Measurements from ENCODE around the gene SPINK4. TPM values are rescaled to one million over a fixed set of nuclear protein-coding genes. Genes with fewer than 3 reads are reported as not detected.
A peak's percentile ranks its signal among the peaks of the same experiment; 100 is the strongest.

SPINK4 gene
- total and polyA plus RNA-seq, 8 donors, result 1.4 to 9.2 (median 1.5) TPM; not detected in 5

DNA sequence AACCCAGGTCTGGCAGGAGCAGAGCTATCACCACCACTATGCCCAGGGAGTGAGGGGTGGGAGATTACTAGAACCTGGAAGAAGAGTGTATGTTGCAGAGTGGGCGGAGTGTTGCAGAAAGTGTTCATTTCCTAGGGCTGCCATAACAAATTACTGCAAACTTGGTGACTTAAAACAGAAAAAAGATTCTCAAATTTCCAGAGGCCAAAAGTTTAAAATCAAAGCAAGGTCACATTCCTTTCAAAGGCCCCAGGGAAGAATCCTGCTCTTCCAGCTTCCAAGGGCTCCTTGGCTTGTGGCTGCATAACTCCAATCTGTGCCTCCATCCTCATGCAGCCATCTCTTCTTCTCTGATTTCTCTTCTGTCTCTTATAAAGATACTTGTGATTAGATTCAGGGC is 30.6 kb upstream of the SPINK4 start:
- Histone ChIP-seq H3K4me3 (no peak overlapping the region), H3K36me3 (no peaks in the 10 kb centered on the region), H3K9me3 (no peaks in the 10 kb centered on the region), H3K27me3 (no peaks in the 10 kb centered on the region), H3K27ac (no peak overlapping the region), H3K4me1 (no peaks in the 10 kb centered on the region)
- intact Hi-C loops (cut with DNase I), result no loop called here
- ATAC-seq, result no peak
- 87 to 95% methylated on average over 1 of the region's 1 CpG for WGBS, 2 donors
- no peak for DNase-seq
- no peak for FAIRE-seq
- TF ChIP-seq, protein P1, sequence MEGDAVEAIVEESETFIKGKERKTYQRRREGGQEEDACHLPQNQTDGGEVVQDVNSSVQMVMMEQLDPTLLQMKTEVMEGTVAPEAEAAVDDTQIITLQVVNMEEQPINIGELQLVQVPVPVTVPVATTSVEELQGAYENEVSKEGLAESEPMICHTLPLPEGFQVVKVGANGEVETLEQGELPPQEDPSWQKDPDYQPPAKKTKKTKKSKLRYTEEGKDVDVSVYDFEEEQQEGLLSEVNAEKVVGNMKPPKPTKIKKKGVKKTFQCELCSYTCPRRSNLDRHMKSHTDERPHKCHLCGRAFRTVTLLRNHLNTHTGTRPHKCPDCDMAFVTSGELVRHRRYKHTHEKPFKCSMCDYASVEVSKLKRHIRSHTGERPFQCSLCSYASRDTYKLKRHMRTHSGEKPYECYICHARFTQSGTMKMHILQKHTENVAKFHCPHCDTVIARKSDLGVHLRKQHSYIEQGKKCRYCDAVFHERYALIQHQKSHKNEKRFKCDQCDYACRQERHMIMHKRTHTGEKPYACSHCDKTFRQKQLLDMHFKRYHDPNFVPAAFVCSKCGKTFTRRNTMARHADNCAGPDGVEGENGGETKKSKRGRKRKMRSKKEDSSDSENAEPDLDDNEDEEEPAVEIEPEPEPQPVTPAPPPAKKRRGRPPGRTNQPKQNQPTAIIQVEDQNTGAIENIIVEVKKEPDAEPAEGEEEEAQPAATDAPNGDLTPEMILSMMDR (IDR thresholded peaks at IDR 0.05), result no peak

DNA sequence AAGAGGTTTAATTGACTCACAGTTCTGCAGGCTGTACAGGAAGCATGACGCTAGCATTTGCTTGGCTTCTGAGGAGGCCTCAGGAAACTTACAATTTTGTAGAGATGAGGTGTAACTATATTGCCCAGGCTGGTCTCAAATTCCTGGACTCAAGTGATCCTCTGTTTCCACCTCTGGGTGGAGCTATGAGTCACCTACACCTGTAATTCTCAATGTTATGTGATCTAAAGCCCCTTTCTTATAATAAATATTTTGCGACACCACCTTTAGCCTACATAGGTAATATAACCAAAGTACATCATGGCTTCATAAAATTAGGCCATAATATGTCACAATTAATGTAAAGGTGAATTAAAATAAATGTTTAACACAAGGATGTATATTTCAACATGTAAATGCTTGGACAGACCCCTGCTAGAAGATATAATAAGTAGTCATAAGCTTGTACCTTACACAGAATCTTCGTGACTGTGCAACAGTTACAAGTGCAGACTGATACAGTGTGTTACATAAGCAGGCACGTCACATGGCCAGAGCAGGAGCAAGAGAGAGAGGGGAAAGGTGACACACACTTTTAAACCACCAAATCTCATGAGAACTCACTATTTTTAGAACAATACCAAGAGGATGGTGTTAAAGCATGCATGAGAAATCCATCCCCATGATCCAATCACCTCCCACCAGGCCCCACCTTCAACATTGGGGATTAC is 29.8 kb upstream of the SPINK4 start:
- no peak overlapping the region for H3K27ac ChIP-seq

DNA sequence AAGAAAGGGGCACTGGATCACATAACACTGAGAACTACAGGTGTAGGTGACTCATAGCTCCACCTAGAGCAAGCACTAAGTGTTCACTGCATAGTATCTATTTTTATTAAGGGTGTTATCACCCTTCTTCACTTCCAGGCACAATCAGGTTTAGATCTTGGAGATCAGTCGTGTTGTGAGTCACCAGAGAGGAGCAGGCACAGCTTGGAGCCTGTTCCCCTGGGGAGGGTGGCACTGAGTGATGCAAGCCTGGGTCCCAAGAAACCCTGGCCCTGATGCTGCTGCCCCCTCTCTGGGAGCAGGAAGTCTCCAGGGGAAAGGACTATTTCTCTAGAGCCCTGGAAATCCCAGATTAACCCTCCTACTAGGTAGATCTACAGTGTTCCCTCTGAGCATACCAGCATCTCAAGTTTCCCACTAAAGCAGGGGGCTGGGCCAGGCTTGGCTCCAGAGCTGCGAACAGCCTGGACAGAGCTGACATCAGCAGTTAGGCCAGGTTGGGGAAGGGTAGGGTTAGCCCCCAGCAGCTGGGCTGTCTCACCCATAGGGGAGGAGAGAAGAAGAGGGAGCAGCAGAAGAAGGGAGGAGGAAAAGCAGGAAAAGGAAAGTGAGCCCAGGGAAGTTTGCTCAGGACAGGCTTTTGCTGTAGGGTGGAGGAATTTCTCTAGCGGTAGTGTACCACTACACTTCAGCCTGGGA is 28.1 kb upstream of the SPINK4 start:
- no peak overlapping the region for H3K27ac ChIP-seq
- no peak for DNase-seq
- no peaks in the 10 kb centered on the region for H3K27me3 ChIP-seq
- ATAC-seq, result peak in 2 of 4 donors; percentile 43 to 77
- H3K4me1 ChIP-seq, result no peaks in the 10 kb centered on the region
- intact Hi-C loops (cut with DNase I), result loop anchor here in 1 of 3 donors (10.0 kb wide), 1 partner anchor 137 kb away; the partner anchor contains the start of gene SMU1
- no peak overlapping the region for H3K4me3 ChIP-seq
- no peaks in the 10 kb centered on the region for H3K36me3 ChIP-seq
- TF ChIP-seq, protein P1 (IDR thresholded peaks at IDR 0.05), result no peak
- FAIRE-seq, result no peak
- 52 to 60% methylated on average over 3 of the region's 3 CpGs for WGBS, 2 donors
- H3K9me3 ChIP-seq, result no peaks in the 10 kb centered on the region

More for the DNA sequence above, 29.8 kb upstream of the SPINK4 start:
- Histone ChIP-seq H3K4me3 (no peak overlapping the region), H3K4me1 (no peaks in the 10 kb centered on the region), H3K27me3 (no peaks in the 10 kb centered on the region), H3K36me3 (no peaks in the 10 kb centered on the region), H3K9me3 (no peaks in the 10 kb centered on the region)
- intact Hi-C loops (cut with DNase I), result loop anchor here in 1 of 3 donors (10.0 kb wide), 1 partner anchor 135 kb away; the partner anchor contains the start of gene SMU1
- FAIRE-seq (no peak), ATAC-seq (no peak), DNase-seq (no peak)
- WGBS, 2 donors, result 83 to 87% methylated on average over 4 of the region's 4 CpGs
- TF ChIP-seq, protein P1 (IDR thresholded peaks at IDR 0.05), result no peak

DNA sequence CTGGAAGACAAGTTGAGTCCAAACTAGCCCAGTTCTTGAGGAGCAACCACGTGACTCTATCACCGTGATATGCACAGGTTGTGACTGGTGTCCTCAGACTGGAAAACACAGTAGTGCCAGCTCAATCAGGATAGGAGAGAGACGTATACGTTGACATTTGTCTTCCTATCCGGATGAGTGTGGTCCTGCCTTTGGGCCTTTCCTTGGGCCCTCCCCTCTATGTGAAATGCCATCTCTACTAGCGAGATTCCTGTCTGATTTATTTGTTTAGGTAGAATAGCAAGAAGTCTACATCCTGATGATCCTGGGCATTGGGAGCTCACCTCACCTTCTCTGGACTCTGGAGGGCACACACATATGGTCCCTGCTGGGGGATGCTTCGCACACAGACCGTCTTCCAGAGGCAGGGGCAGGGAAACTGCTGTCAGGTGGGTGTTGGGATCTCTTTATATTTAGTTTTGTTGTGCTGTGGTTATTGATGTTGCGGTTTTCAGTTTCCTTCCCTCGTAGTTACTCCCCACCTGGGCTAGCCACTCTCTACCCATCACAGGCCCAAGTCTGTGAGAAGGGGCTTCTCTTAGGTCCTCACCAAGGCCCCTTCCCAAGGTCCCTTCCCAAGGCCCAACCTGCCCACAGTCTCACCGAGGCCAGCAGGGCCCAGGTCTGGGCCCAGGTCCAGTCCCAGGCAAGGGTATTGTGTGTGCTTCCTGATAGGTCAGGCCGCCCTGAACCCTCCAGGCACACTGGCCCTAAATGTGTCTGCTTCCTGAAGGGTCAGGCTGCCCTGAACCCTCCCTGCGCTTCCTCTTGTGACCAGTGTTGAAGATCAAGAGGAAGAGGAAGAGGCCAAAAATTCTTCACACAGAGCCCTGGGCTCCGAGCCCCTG is 19.0 kb upstream of the SPINK4 start:
- ATAC-seq, result peak in 3 of 4 donors; percentile 13 to 30 (median 18)
- no peak for FAIRE-seq
- no peaks in the 10 kb centered on the region for H3K27me3 ChIP-seq
- DNase-seq, result no peak
- H3K27ac ChIP-seq, result no peak overlapping the region
- no peaks in the 10 kb centered on the region for H3K36me3 ChIP-seq
- peaks cover 0 to 4% (median 0%) of the 10 kb centered on the region in 3 donors for H3K4me1 ChIP-seq
- no peak overlapping the region for H3K4me3 ChIP-seq
- TF ChIP-seq, protein P1 (IDR thresholded peaks at IDR 0.05), result no peak
- intact Hi-C loops (cut with DNase I), result loop anchor here in 1 of 3 donors (5.0 to 10.0 kb wide), 2 partner anchors 56 to 139 kb away; partner anchors contain the start of gene B4GALT1
- H3K9me3 ChIP-seq, result no peaks in the 10 kb centered on the region
- WGBS, 2 donors, result 76 to 82% methylated on average over 14 of the region's 14 CpGs

Data from pancreas (tissue), 10 donors.